GM12878 (cell line): ENCODE measurements around the gene WDR18. TPM values are rescaled to one million over a fixed set of nuclear protein-coding genes. Genes with fewer than 3 reads are reported as not detected.

Experiments
- ATAC-seq: fragments of 200-7000 bp; cut with Tn5 transposase; 3 replicates; pipeline ENCODE4 v1.9.1; 2020; ENCODE audit warnings: mild to moderate bottlenecking, moderate library complexity
- BruUV-seq: library from RNA; stranded (reverse); fragments of 400-500 nt; replicated peaks from 2 replicates; lab custom pipeline; 2021; lab: Mats Ljungman, UMichigan
- CTCF ChIA-PET: fragments of 300-600 bp; sonication (Branson Sonifier 250); formaldehyde crosslinking; extraction: SDS; loops from one replicate; lab custom pipeline; 2021; ENCODE audit warnings: inconsistent platforms; lab: Yijun Ruan, JAX
- POLR2A ChIA-PET: fragments of 350-600 bp; formaldehyde crosslinking; extraction: SDS; loops from one replicate; lab custom pipeline; 2021; ENCODE audit warnings: inconsistent platforms; lab: Charles Lee
- RAD21 ChIA-PET: fragments of 300-600 bp; sonication (Branson Sonifier 250); formaldehyde crosslinking; loops from one replicate; lab custom pipeline; 2023; ENCODE audit warnings: antibody characterized with exemption; ENCODE audit not compliant: unreplicated experiment; lab: Charles Lee
- SMC1A ChIA-PET: fragments of 300-600 bp; sonication (Branson Sonifier 250); formaldehyde crosslinking; loops from one replicate; lab custom pipeline; 2023; ENCODE audit not compliant: unreplicated experiment, uncharacterized antibody; lab: Charles Lee
- DNase-seq: peaks from one replicate; pipeline ENCODE4 v3.0.0-alpha.2; 2011; ENCODE audit warnings: low read depth, low spot score
- FAIRE-seq: peaks from 3 replicates; lab custom pipeline; 2011; peaks lifted over from hg19 to GRCh38; lab: Jason Lieb, UNC
- H2AFZ ChIP-seq: 2 replicates; pipeline ENCODE4 v1.6.0; 2011; ENCODE audit warnings: low read depth, low read length, control low read depth; ENCODE audit not compliant: control insufficient read depth
- H3K27ac ChIP-seq: 2 replicates; pipeline ENCODE4 v1.5.1; 2011; ENCODE audit warnings: control low read depth; ENCODE audit not compliant: control insufficient read depth, insufficient read depth
- H3K27me3 ChIP-seq, 2 experiments: replicated peaks in 1 of 2; 2 replicates each; pipeline versions ENCODE4 v1.6.0 to v1.6.1; 2011; ENCODE audit warnings: low read length in 1 of 2; ENCODE audit not compliant: control insufficient read depth in 2 of 2, insufficient read depth in 2 of 2
- H3K36me3 ChIP-seq, 2 experiments: 2 replicates each; pipeline ENCODE4 v1.5.1; 2011; ENCODE audit warnings: low read length in 1 of 2; ENCODE audit not compliant: control insufficient read depth in 2 of 2, insufficient read depth in 2 of 2
- H3K4me1 ChIP-seq: 2 replicates; pipeline ENCODE4 v1.6.1; 2011; ENCODE audit warnings: mild to moderate bottlenecking, low read length, moderate library complexity, mixed read lengths; ENCODE audit not compliant: control insufficient read depth, insufficient read depth
- H3K4me2 ChIP-seq: 2 replicates; pipeline ENCODE4 v1.6.0; 2011; ENCODE audit warnings: control low read depth; ENCODE audit not compliant: control insufficient read depth, insufficient read depth
- H3K4me3 ChIP-seq: fragments of 200-600 bp; sonication (generic); 2 replicates; pipeline ENCODE4 v1.5.1; 2016
- H3K79me2 ChIP-seq: 2 replicates; pipeline ENCODE4 v1.6.0; 2011; ENCODE audit warnings: low read length; ENCODE audit not compliant: control insufficient read depth, insufficient read depth
- H3K9ac ChIP-seq: 2 replicates; pipeline ENCODE4 v1.8.0; 2011; ENCODE audit warnings: low read length, control low read depth, mixed read lengths; ENCODE audit not compliant: control insufficient read depth, insufficient read depth
- H3K9me3 ChIP-seq: replicated peaks from 3 replicates; pipeline ENCODE4 v1.5.1; 2011; ENCODE audit warnings: mild to moderate bottlenecking, low read length; ENCODE audit not compliant: control insufficient read depth, insufficient read depth
- H4K20me1 ChIP-seq: 2 replicates; pipeline ENCODE4 v1.6.0; 2011; ENCODE audit not compliant: control insufficient read depth, insufficient read depth
- BACH1 ChIP-seq: fragments of 450-650 bp; IDR thresholded peaks from 2 replicates; pipeline ENCODE4 v1.6.1; 2017; ENCODE audit warnings: mild to moderate bottlenecking, borderline replicate concordance
- CHD1 ChIP-seq: IDR thresholded peaks from 2 replicates; pipeline ENCODE4 v1.6.1; 2012; ENCODE audit warnings: low read depth, low read length, improper control_type of control experiment
- EGR1 ChIP-seq, 2 experiments: IDR thresholded peaks; 1 replicate in 1 of 2; 2 replicates in 1 of 2; pipeline ENCODE4 v1.6.1; 2011 to 2012; ENCODE audit warnings: low read depth in 2 of 2, low read length in 2 of 2, borderline replicate concordance in 1 of 2, mild to moderate bottlenecking in 1 of 2, moderate library complexity in 1 of 2
- FOXM1 ChIP-seq: IDR thresholded peaks from 2 replicates; pipeline ENCODE4 v1.6.1; 2012; ENCODE audit warnings: low read depth, mild to moderate bottlenecking, inconsistent platforms, low read length, moderate library complexity
- GATAD2B ChIP-seq: fragments of 450-650 bp; conservative IDR thresholded peaks from 2 replicates; pipeline ENCODE4 v1.6.1; 2017; ENCODE audit warnings: low read depth, mild to moderate bottlenecking, moderate library complexity
- JUNB ChIP-seq: IDR thresholded peaks from 2 replicates; pipeline ENCODE4 v1.6.1; 2016; ENCODE audit warnings: antibody characterized with exemption, mild to moderate bottlenecking
- MYC ChIP-seq: IDR thresholded peaks from 2 replicates; pipeline ENCODE4 v1.6.1; 2011; ENCODE audit warnings: mild to moderate bottlenecking, low read length, moderate library complexity, inconsistent platforms; ENCODE audit not compliant: insufficient read depth, insufficient replicate concordance, insufficient read length, severe bottlenecking
- NR2C1 ChIP-seq: fragments of 450-650 bp; IDR thresholded peaks from 2 replicates; pipeline ENCODE4 v1.6.1; 2017; ENCODE audit warnings: antibody characterized with exemption, mild to moderate bottlenecking, moderate library complexity
- NR2C2 ChIP-seq: IDR thresholded peaks from 2 replicates; pipeline ENCODE4 v1.6.1; 2011; ENCODE audit warnings: borderline replicate concordance, low read depth; ENCODE audit not compliant: control insufficient read depth, insufficient read length
- PAX5 ChIP-seq: IDR thresholded peaks from 2 replicates; pipeline ENCODE4 v1.6.1; 2011; ENCODE audit warnings: low read depth, low read length, borderline replicate concordance
- RELA ChIP-seq: fragments of 450-650 bp; IDR thresholded peaks from 2 replicates; pipeline ENCODE4 v1.8.0; 2014; ENCODE audit warnings: borderline replicate concordance; ENCODE audit not compliant: partially characterized antibody
- ZNF217 ChIP-seq: fragments of 450-650 bp; IDR thresholded peaks from 2 replicates; pipeline ENCODE4 v1.6.1; 2017; ENCODE audit warnings: antibody characterized with exemption, mild to moderate bottlenecking
- WGBS: methylation state at CpG from one replicate; pipeline ENCODE4 v1.1.6; 2016; ENCODE audit warnings: low lambda C conversion rate; ENCODE audit not compliant: insufficient replicate concordance, insufficient coverage; ENCODE audit errors: missing lambda C conversion rate; 5-methylcytosine and 5-hydroxymethylcytosine counted together
- in situ Hi-C: fragments of 300-500 bp; cut with MboI; formaldehyde crosslinking; loops from 9 replicates; pipeline ENCODE4 v1.14.3; 2018; ENCODE audit warnings: mixed read lengths
- intact Hi-C: fragments of 100-400 bp; cut with micrococcal nuclease; formaldehyde crosslinking; loops from one replicate; pipeline ENCODE4 v1.14.2; 2022; ENCODE audit not compliant: unreplicated experiment
- polyA plus RNA-seq, 11 experiments: library from polyadenylated mRNA; depleted of rRNA in 4 of 11; unstranded in 6 of 11; stranded (reverse) in 5 of 11; fragments of >200 nt; fragmentation: Nextera tagmentation in 4 of 11; fragmentation: Illumina TruSeq in 1 of 11; extraction: Ambion mirVana in 4 of 11; extraction: Trizol in 1 of 11; gene quantifications; 1 replicate in 1 of 11; 2 replicates in 10 of 11; pipeline versions ENCODE4 v1.2.1 to v1.2.3, GENCODE V29; 2011 to 2016; ENCODE audit warnings: inconsistent platforms in 2 of 11, missing spikeins in 2 of 11, low read depth in 1 of 11
- total RNA-seq, 4 experiments: library from RNA; depleted of rRNA in 3 of 4; stranded (reverse); fragments of >200 nt in 3 of 4; fragmentation: Illumina TruSeq in 1 of 4; extraction: Trizol in 1 of 4; gene quantifications; 2 replicates each; pipeline versions ENCODE4 v1.2.1 to v1.2.3, GENCODE V29; 2013 to 2021
- TF ChIP-seq, protein P1 (sequence below): fragments of 450-650 bp; IDR thresholded peaks from 2 replicates; pipeline ENCODE4 v1.6.1; 2017; ENCODE audit warnings: mild to moderate bottlenecking, moderate library complexity
- TF ChIP-seq, protein P2 (sequence below): IDR thresholded peaks from 2 replicates; pipeline ENCODE4 v1.6.1; 2011; ENCODE audit warnings: borderline replicate concordance, low read depth, mild to moderate bottlenecking, moderate library complexity, low read length; ENCODE audit not compliant: insufficient read depth, poor library complexity, severe bottlenecking
- TF ChIP-seq, protein P3 (sequence below): IDR thresholded peaks from 2 replicates; pipeline ENCODE4 v1.6.1; 2012; ENCODE audit warnings: low read depth, low read length, improper control_type of control experiment

Gene WDR18
- total and polyA plus RNA-seq, 10 of the 15 experiments (the other 5 are each of a cell fraction or from before 2014, with no cell fraction given): 3.0 to 206 (median 62.3) TPM

DNA sequence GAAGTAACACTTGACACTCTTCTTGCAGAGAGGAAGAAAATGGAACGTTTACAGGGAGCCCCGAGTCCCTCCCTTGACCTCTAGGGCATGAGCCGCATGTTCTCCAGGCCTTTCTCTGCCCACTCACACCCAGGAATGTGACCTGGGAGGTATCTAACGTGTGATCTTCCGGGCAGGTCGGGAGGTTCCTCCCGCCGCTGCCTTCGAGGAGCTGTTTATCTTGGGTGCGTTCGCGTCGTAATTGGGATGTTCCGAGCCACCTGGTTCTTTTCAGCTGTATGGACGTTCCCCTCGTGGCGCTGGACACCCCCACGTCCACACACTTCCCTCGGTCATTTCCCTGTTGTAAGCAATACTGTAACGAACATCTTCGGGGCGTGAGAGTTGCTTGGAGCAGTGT is 44.7 kb upstream of the WDR18 start:
- Histone ChIP-seq H3K4me2 (peak overlapping the region; percentile 79; the same call in 1 of the 2 replicates), H3K27me3 (no peaks in the 10 kb centered on the region), H3K4me1 (peaks cover 7% of the 10 kb centered on the region), H3K36me3 (peaks cover 32 to 36% of the 10 kb centered on the region in 2 experiments), H2AFZ (no peak overlapping the region), H3K9me3 (peaks cover 4% of the 10 kb centered on the region), H3K9ac (no peak overlapping the region), H4K20me1 (no peaks in the 10 kb centered on the region; the same call in 1 of the 2 replicates), H3K4me3 (no peak overlapping the region), H3K79me2 (peaks cover 68% of the 10 kb centered on the region), H3K27ac (no peak overlapping the region)
- POLR2A ChIA-PET: interaction anchor here (1.3 kb wide), 1 partner anchor 9 kb away, joined by 3 read pairs; no protein-coding TSS in a partner anchor
- BruUV-seq: no TSS peak
- no peak for DNase-seq
- WGBS: 89% methylated on average over 22 of the region's 22 CpGs
- no peak for ATAC-seq
- TF ChIP-seq JUNB (no peak), RELA (no peak), EGR1 (IDR thresholded peaks at IDR 0.05; ENCODE audit: borderline replicate concordance in 1 of 2, low read depth in 2 of 2, low read length in 2 of 2) (no peak), CHD1 (no peak), NR2C2 (no peak), GATAD2B (no peak), PAX5 (no peak), FOXM1 (no peak), ZNF217 (no peak), BACH1 (no peak), NR2C1 (no peak), MYC (no peak)
- TF ChIP-seq, protein P1, sequence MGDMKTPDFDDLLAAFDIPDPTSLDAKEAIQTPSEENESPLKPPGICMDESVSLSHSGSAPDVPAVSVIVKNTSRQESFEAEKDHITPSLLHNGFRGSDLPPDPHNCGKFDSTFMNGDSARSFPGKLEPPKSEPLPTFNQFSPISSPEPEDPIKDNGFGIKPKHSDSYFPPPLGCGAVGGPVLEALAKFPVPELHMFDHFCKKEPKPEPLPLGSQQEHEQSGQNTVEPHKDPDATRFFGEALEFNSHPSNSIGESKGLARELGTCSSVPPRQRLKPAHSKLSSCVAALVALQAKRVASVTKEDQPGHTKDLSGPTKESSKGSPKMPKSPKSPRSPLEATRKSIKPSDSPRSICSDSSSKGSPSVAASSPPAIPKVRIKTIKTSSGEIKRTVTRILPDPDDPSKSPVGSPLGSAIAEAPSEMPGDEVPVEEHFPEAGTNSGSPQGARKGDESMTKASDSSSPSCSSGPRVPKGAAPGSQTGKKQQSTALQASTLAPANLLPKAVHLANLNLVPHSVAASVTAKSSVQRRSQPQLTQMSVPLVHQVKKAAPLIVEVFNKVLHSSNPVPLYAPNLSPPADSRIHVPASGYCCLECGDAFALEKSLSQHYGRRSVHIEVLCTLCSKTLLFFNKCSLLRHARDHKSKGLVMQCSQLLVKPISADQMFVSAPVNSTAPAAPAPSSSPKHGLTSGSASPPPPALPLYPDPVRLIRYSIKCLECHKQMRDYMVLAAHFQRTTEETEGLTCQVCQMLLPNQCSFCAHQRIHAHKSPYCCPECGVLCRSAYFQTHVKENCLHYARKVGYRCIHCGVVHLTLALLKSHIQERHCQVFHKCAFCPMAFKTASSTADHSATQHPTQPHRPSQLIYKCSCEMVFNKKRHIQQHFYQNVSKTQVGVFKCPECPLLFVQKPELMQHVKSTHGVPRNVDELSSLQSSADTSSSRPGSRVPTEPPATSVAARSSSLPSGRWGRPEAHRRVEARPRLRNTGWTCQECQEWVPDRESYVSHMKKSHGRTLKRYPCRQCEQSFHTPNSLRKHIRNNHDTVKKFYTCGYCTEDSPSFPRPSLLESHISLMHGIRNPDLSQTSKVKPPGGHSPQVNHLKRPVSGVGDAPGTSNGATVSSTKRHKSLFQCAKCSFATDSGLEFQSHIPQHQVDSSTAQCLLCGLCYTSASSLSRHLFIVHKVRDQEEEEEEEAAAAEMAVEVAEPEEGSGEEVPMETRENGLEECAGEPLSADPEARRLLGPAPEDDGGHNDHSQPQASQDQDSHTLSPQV: no peak
- TF ChIP-seq, protein P2, sequence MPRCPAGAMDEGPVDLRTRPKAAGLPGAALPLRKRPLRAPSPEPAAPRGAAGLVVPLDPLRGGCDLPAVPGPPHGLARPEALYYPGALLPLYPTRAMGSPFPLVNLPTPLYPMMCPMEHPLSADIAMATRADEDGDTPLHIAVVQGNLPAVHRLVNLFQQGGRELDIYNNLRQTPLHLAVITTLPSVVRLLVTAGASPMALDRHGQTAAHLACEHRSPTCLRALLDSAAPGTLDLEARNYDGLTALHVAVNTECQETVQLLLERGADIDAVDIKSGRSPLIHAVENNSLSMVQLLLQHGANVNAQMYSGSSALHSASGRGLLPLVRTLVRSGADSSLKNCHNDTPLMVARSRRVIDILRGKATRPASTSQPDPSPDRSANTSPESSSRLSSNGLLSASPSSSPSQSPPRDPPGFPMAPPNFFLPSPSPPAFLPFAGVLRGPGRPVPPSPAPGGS: no peak
- TF ChIP-seq, protein P3, sequence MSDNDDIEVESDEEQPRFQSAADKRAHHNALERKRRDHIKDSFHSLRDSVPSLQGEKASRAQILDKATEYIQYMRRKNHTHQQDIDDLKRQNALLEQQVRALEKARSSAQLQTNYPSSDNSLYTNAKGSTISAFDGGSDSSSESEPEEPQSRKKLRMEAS: no peak
- in situ Hi-C loops: no loop called here
- intact Hi-C loops: no loop called here
- CTCF ChIA-PET: interaction anchor here (1.2 kb wide), 1 partner anchor 43 kb away, joined by 3 read pairs; no protein-coding TSS in a partner anchor
- no peak for FAIRE-seq
- RAD21 ChIA-PET: no interaction called here
- SMC1A ChIA-PET: no interaction called here
